ENCODE measurements around the gene OR14A2. TPM values are rescaled to one million over a fixed set of nuclear protein-coding genes. Genes with fewer than 3 reads are reported as not detected.
"Not testable (repeated sequence)": the region's sequence is repeated elsewhere in the genome, so short reads cannot be mapped to it uniquely, and the experiment has no call there.

Gene OR14A2
- total RNA-seq (not detected), polyA plus RNA-seq (not detected)
- long read RNA-seq, donor 1 = 0 reads
- long read RNA-seq, donor 2 = 0 reads
- long read RNA-seq, donor 3 = 0 reads
- long read RNA-seq, donor 4 = 0 reads
- long read RNA-seq, donor 5 = 0 reads
- long read RNA-seq, donor 6 = 0 reads
- long read RNA-seq, donor 7 = 0 reads
- long read RNA-seq, donor 8 = 0 reads
- long read RNA-seq, donor 9 = 0 reads
- long read RNA-seq, donor 10 = 0 reads

- H3K4me3 ChIP-seq = no peak within 1 kb of the TSS
- no peaks in the 10 kb centered on the region for H3K27me3 ChIP-seq
- H3K27ac ChIP-seq = no peak within 1 kb of the TSS
- no peak for DNase-seq
- WGBS, 4 donors = 74 to 84% (median 79%) methylated on average over 2 of the region's 2 CpGs
- H3K36me3 ChIP-seq (replicated peaks in 1 of 2) = no peaks in the 10 kb centered on the region
- H3K9me3 ChIP-seq (replicated peaks in 1 of 3) = peaks cover 0 to 7% (median 0%) of the 10 kb centered on the region in 3 donors
- intact Hi-C loops (cut with DNase I) = no loop called here
- TF ChIP-seq CTCF (IDR thresholded peaks at IDR 0.05) (no peak), POLR2A (IDR thresholded peaks at IDR 0.05) (no peak)
- H3K4me1 ChIP-seq (replicated peaks in 1 of 2) = no peaks in the 10 kb centered on the region
Observed at GRCh38 chr1:247748041-247748440, at the start of gene OR14A2. Gene OR14A2 (minus strand): TSS chr1:247748141.

GRCh38 chr1:247797518-247797917 is 49.6 kb upstream of the OR14A2 start:
- DNase-seq = no peak
- intact Hi-C loops (cut with DNase I) = no loop called here
- TF ChIP-seq CTCF (IDR thresholded peaks at IDR 0.05) (no peak), POLR2A (IDR thresholded peaks at IDR 0.05) (no peak)
- 0 to 35% (median 33%) methylated on average over 2 of the region's 2 CpGs for WGBS, 4 donors
- H3K27ac ChIP-seq = no peak overlapping the region
- H3K9me3 ChIP-seq (replicated peaks in 1 of 3) = no peaks in the 10 kb centered on the region
- no peaks in the 10 kb centered on the region for H3K36me3 ChIP-seq (replicated peaks in 1 of 2)
- H3K4me3 ChIP-seq = no peak overlapping the region
- H3K4me1 ChIP-seq (replicated peaks in 1 of 2) = no peaks in the 10 kb centered on the region
- H3K27me3 ChIP-seq = no peaks in the 10 kb centered on the region

GRCh38 chr1:247769603-247770002 is 21.7 kb upstream of the OR14A2 start:
- H3K9me3 ChIP-seq (replicated peaks in 1 of 3) = no peaks in the 10 kb centered on the region
- H3K27me3 ChIP-seq = no peaks in the 10 kb centered on the region
- no peaks in the 10 kb centered on the region for H3K4me1 ChIP-seq (replicated peaks in 1 of 2)
- no peaks in the 10 kb centered on the region for H3K36me3 ChIP-seq (replicated peaks in 1 of 2)
- H3K4me3 ChIP-seq = no peak overlapping the region
- no peak for DNase-seq
- TF ChIP-seq CTCF (IDR thresholded peaks at IDR 0.05) (no peak), POLR2A (IDR thresholded peaks at IDR 0.05) (no peak)
- no peak overlapping the region for H3K27ac ChIP-seq
- intact Hi-C loops (cut with DNase I) = no loop called here

GRCh38 chr1:247760456-247760855 is 12.5 kb upstream of the OR14A2 start, which contains the start of gene OR1C1:
Gene OR1C1 (minus strand): TSS chr1:247760556. CDS start chr1:247758406, 2,150 bp downstream.
- no peak for DNase-seq
- H3K4me1 ChIP-seq (replicated peaks in 1 of 2) = no peaks in the 10 kb centered on the region
- H3K27me3 ChIP-seq = no peaks in the 10 kb centered on the region
- intact Hi-C loops (cut with DNase I) = no loop called here
- TF ChIP-seq CTCF (IDR thresholded peaks at IDR 0.05) (no peak), POLR2A (IDR thresholded peaks at IDR 0.05) (no peak)
- WGBS, 4 donors = 83 to 87% (median 85%) methylated on average over 3 of the region's 3 CpGs
- no peak within 1 kb of the TSS for H3K4me3 ChIP-seq
- no peaks in the 10 kb centered on the region for H3K9me3 ChIP-seq (replicated peaks in 1 of 3)
- H3K27ac ChIP-seq = no peak within 1 kb of the TSS
- no peaks in the 10 kb centered on the region for H3K36me3 ChIP-seq (replicated peaks in 1 of 2)

GRCh38 chr1:247754311-247754710 is 6.4 kb upstream of the OR14A2 start:
- DNase-seq; H3K36me3 ChIP-seq (replicated peaks in 1 of 2); H3K9me3 ChIP-seq (replicated peaks in 1 of 3); H3K4me1 ChIP-seq (replicated peaks in 1 of 2); H3K4me3 ChIP-seq; H3K27me3 ChIP-seq; H3K27ac ChIP-seq; intact Hi-C loops (cut with DNase I): not testable (repeated sequence)
- 82 to 93% (median 87%) methylated on average over 1 of the region's 1 CpG for WGBS, 4 donors

Measured in adrenal gland (tissue), 19 donors.